HEK293 (cell line): ENCODE measurements around the gene BBC3.

ENCODE experiments used
- GLI4 ChIP-seq: fragments of 450-650 bp; formaldehyde crosslinking; IDR thresholded peaks from 2 replicates; pipeline ENCODE4 v1.5.1; 2016; ENCODE audit warnings: missing biosample characterization, missing genetic modification characterization
- GLIS1 ChIP-seq: fragments of 450-650 bp; formaldehyde crosslinking; IDR thresholded peaks from 2 replicates; pipeline ENCODE4 v1.5.1; 2016; ENCODE audit warnings: missing biosample characterization, missing genetic modification characterization
- KLF10 ChIP-seq: fragments of 450-650 bp; IDR thresholded peaks from 2 replicates; pipeline ENCODE4 v1.5.1; 2018; ENCODE audit warnings: missing biosample characterization, mild to moderate bottlenecking, missing genetic modification characterization
- MYNN ChIP-seq: fragments of 450-650 bp; formaldehyde crosslinking; IDR thresholded peaks from 2 replicates; pipeline ENCODE4 v1.5.1; 2016; ENCODE audit warnings: missing biosample characterization, missing genetic modification characterization, borderline replicate concordance
- PRDM1 ChIP-seq: fragments of 450-650 bp; formaldehyde crosslinking; IDR thresholded peaks from 2 replicates; pipeline ENCODE4; 2016; ENCODE audit warnings: missing biosample characterization, missing genetic modification characterization
- SCRT2 ChIP-seq: fragments of 450-650 bp; formaldehyde crosslinking; IDR thresholded peaks from 2 replicates; pipeline ENCODE4 v1.5.1; 2016; ENCODE audit warnings: missing biosample characterization, missing genetic modification characterization
- SP2 ChIP-seq: fragments of 450-650 bp; formaldehyde crosslinking; IDR thresholded peaks from 2 replicates; pipeline ENCODE4 v1.5.1; 2016; ENCODE audit warnings: missing biosample characterization, missing genetic modification characterization
- ZFHX2 ChIP-seq: fragments of 450-650 bp; formaldehyde crosslinking; conservative IDR thresholded peaks from 2 replicates; pipeline ENCODE4 v1.5.1; 2016; ENCODE audit warnings: missing biosample characterization, missing genetic modification characterization
- ZNF2 ChIP-seq: fragments of 450-650 bp; formaldehyde crosslinking; IDR thresholded peaks from 2 replicates; pipeline ENCODE4 v1.5.1; 2016; ENCODE audit warnings: missing biosample characterization, missing genetic modification characterization
- ZNF223 ChIP-seq: fragments of 450-650 bp; formaldehyde crosslinking; IDR thresholded peaks from 2 replicates; pipeline ENCODE4 v1.5.1; 2016; ENCODE audit warnings: missing biosample characterization, missing genetic modification characterization
- ZNF354C ChIP-seq: fragments of 450-650 bp; formaldehyde crosslinking; IDR thresholded peaks from 2 replicates; pipeline ENCODE4 v1.5.1; 2016; ENCODE audit warnings: missing biosample characterization, missing genetic modification characterization, low read depth, borderline replicate concordance
- ZNF530 ChIP-seq: fragments of 450-650 bp; formaldehyde crosslinking; IDR thresholded peaks from 2 replicates; pipeline ENCODE4 v1.5.1; 2016; ENCODE audit warnings: low read depth, missing biosample characterization, missing genetic modification characterization
- ZNF549 ChIP-seq: fragments of 450-650 bp; IDR thresholded peaks from 2 replicates; pipeline ENCODE4 v1.5.1; 2018; ENCODE audit warnings: missing biosample characterization, missing genetic modification characterization, mild to moderate bottlenecking, inconsistent platforms, moderate library complexity
- ZNF585B ChIP-seq: fragments of 450-650 bp; formaldehyde crosslinking; IDR thresholded peaks from 2 replicates; pipeline ENCODE4 v1.5.1; 2016; ENCODE audit warnings: missing biosample characterization, missing genetic modification characterization
- ZNF600 ChIP-seq: fragments of 450-650 bp; formaldehyde crosslinking; IDR thresholded peaks from 2 replicates; pipeline ENCODE4 v1.5.1; 2016; ENCODE audit warnings: missing biosample characterization, missing genetic modification characterization
- ZNF624 ChIP-seq: fragments of 450-650 bp; formaldehyde crosslinking; IDR thresholded peaks from 2 replicates; pipeline ENCODE4 v1.5.1; 2017; ENCODE audit warnings: missing biosample characterization, missing genetic modification characterization
- ZNF658 ChIP-seq: fragments of 450-650 bp; formaldehyde crosslinking; IDR thresholded peaks from 2 replicates; pipeline ENCODE4; 2016; ENCODE audit warnings: missing biosample characterization, missing genetic modification characterization
- TF ChIP-seq, protein P1 (sequence below): fragments of 450-650 bp; formaldehyde crosslinking; IDR thresholded peaks from 2 replicates; pipeline ENCODE4 v1.5.1; 2016; ENCODE audit warnings: missing biosample characterization, missing genetic modification characterization, low read depth
- TF ChIP-seq, protein P2 (sequence below): fragments of 450-650 bp; formaldehyde crosslinking; optimal IDR thresholded peaks from 2 replicates; pipeline ENCODE3; 2016; ENCODE audit warnings: missing biosample characterization, mild to moderate bottlenecking, missing genetic modification characterization
- TF ChIP-seq, protein P3 (sequence below): fragments of 450-650 bp; formaldehyde crosslinking; IDR thresholded peaks from 2 replicates; pipeline ENCODE4 v1.5.1; 2016; ENCODE audit warnings: missing biosample characterization, missing genetic modification characterization
- TF ChIP-seq, protein P4 (sequence below): fragments of 450-650 bp; formaldehyde crosslinking; IDR thresholded peaks from 2 replicates; pipeline ENCODE4 v1.5.1; 2016; ENCODE audit warnings: missing biosample characterization, missing genetic modification characterization
- TF ChIP-seq, protein P5 (sequence below): fragments of 450-650 bp; formaldehyde crosslinking; IDR thresholded peaks from 2 replicates; pipeline ENCODE4 v1.5.1; 2016; ENCODE audit warnings: missing biosample characterization, missing genetic modification characterization
- TF ChIP-seq, protein P6 (sequence below): IDR thresholded peaks from 2 replicates; pipeline ENCODE4 v1.6.1; 2011; ENCODE audit warnings: mild to moderate bottlenecking, low read depth, low read length, borderline replicate concordance
- TF ChIP-seq, protein P7 (sequence below): fragments of 450-650 bp; formaldehyde crosslinking; IDR thresholded peaks from 2 replicates; pipeline ENCODE4 v1.5.1; 2016; ENCODE audit warnings: missing biosample characterization, missing genetic modification characterization, borderline replicate concordance

Gene BBC3

DNA sequence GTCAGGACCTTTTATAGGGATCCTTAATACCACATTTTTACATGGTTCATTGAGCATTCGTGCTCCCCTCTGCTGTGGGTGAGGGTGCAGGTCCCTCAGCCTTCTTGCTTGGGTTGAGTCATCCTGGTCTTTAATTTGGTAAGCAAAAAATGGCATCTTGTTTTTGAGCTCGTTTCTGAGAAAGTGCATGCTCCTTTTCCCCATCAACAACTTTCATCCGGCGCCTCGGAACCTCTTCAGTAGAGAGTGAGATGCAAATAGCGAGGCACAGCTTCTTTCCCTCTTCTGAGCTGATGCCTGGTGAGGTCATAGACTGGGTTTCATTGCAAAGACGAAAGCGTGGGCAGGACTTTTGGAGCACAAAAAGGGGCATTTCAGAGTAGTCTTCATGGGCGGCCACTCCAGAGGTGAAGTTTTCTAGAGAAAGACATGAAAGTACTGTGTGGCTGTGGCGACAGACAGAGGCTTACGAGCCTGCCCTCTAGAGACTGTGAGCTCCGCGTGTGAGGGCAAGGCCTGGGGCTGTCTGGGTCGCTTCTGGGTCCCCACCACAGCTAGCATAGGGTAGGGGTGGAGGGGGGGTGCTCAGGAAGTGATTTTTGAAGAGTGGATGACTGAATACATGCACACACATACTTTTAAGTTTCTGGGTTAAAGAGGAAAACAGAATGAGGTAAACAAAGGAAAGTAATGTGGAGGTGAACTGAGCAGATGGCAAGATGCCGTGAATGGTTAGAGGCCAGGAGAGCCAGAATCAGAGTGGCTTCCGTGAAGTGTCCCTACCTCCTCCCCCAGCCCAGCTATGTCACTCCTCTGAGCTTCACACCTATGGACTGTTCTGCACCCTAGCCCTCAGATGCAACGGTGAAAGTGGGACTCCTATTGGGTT is 44.3 kb downstream of the BBC3 start (continued):
- TF ChIP-seq, protein P1, sequence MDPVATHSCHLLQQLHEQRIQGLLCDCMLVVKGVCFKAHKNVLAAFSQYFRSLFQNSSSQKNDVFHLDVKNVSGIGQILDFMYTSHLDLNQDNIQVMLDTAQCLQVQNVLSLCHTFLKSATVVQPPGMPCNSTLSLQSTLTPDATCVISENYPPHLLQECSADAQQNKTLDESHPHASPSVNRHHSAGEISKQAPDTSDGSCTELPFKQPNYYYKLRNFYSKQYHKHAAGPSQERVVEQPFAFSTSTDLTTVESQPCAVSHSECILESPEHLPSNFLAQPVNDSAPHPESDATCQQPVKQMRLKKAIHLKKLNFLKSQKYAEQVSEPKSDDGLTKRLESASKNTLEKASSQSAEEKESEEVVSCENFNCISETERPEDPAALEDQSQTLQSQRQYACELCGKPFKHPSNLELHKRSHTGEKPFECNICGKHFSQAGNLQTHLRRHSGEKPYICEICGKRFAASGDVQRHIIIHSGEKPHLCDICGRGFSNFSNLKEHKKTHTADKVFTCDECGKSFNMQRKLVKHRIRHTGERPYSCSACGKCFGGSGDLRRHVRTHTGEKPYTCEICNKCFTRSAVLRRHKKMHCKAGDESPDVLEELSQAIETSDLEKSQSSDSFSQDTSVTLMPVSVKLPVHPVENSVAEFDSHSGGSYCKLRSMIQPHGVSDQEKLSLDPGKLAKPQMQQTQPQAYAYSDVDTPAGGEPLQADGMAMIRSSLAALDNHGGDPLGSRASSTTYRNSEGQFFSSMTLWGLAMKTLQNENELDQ, result no peak
- TF ChIP-seq PRDM1 (tag by site-specific recombination) (peak; percentile 93), GLIS1 (tag by site-specific recombination) (no peak), ZNF600 (tag by site-specific recombination) (0 out of 2 replicates have a peak, but pooled peaks have one; percentile 42), SCRT2 (tag by site-specific recombination) (no peak), MYNN (tag by site-specific recombination) (no peak), KLF10 (tag by site-specific recombination) (no peak), SP2 (tag by site-specific recombination) (no peak), ZFHX2 (peak; percentile 21; the same call in 1 of the 2 replicates), ZNF223 (tag by site-specific recombination) (no peak), ZNF624 (tag by site-specific recombination) (no peak), ZNF549 (tag by site-specific recombination) (no peak), ZNF585B (tag by site-specific recombination) (no peak), ZNF2 (tag by site-specific recombination) (no peak), ZNF354C (tag by site-specific recombination) (no peak), ZNF530 (tag by site-specific recombination) (no peak), GLI4 (tag by site-specific recombination) (no peak), ZNF658 (tag by site-specific recombination) (no peak)
- TF ChIP-seq, protein P2, sequence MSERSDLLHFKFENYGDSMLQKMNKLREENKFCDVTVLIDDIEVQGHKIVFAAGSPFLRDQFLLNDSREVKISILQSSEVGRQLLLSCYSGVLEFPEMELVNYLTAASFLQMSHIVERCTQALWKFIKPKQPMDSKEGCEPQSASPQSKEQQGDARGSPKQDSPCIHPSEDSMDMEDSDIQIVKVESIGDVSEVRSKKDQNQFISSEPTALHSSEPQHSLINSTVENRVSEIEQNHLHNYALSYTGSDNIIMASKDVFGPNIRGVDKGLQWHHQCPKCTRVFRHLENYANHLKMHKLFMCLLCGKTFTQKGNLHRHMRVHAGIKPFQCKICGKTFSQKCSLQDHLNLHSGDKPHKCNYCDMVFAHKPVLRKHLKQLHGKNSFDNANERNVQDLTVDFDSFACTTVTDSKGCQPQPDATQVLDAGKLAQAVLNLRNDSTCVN (tag by site-specific recombination), result no peak
- TF ChIP-seq, protein P3, sequence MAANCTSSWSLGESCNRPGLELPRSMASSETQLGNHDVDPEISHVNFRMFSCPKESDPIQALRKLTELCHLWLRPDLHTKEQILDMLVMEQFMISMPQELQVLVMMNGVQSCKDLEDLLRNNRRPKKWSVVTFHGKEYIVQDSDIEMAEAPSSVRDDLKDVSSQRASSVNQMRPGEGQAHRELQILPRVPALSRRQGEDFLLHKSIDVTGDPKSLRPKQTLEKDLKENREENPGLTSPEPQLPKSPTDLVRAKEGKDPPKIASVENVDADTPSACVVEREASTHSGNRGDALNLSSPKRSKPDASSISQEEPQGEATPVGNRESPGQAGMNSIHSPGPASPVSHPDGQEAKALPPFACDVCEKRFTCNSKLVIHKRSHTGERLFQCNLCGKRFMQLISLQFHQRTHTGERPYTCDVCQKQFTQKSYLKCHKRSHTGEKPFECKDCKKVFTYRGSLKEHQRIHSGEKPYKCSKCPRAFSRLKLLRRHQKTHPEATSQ (tag by site-specific recombination), result no peak
- TF ChIP-seq, protein P4, sequence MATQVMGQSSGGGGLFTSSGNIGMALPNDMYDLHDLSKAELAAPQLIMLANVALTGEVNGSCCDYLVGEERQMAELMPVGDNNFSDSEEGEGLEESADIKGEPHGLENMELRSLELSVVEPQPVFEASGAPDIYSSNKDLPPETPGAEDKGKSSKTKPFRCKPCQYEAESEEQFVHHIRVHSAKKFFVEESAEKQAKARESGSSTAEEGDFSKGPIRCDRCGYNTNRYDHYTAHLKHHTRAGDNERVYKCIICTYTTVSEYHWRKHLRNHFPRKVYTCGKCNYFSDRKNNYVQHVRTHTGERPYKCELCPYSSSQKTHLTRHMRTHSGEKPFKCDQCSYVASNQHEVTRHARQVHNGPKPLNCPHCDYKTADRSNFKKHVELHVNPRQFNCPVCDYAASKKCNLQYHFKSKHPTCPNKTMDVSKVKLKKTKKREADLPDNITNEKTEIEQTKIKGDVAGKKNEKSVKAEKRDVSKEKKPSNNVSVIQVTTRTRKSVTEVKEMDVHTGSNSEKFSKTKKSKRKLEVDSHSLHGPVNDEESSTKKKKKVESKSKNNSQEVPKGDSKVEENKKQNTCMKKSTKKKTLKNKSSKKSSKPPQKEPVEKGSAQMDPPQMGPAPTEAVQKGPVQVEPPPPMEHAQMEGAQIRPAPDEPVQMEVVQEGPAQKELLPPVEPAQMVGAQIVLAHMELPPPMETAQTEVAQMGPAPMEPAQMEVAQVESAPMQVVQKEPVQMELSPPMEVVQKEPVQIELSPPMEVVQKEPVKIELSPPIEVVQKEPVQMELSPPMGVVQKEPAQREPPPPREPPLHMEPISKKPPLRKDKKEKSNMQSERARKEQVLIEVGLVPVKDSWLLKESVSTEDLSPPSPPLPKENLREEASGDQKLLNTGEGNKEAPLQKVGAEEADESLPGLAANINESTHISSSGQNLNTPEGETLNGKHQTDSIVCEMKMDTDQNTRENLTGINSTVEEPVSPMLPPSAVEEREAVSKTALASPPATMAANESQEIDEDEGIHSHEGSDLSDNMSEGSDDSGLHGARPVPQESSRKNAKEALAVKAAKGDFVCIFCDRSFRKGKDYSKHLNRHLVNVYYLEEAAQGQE (tag by site-specific recombination), result no peak
- TF ChIP-seq, protein P5, sequence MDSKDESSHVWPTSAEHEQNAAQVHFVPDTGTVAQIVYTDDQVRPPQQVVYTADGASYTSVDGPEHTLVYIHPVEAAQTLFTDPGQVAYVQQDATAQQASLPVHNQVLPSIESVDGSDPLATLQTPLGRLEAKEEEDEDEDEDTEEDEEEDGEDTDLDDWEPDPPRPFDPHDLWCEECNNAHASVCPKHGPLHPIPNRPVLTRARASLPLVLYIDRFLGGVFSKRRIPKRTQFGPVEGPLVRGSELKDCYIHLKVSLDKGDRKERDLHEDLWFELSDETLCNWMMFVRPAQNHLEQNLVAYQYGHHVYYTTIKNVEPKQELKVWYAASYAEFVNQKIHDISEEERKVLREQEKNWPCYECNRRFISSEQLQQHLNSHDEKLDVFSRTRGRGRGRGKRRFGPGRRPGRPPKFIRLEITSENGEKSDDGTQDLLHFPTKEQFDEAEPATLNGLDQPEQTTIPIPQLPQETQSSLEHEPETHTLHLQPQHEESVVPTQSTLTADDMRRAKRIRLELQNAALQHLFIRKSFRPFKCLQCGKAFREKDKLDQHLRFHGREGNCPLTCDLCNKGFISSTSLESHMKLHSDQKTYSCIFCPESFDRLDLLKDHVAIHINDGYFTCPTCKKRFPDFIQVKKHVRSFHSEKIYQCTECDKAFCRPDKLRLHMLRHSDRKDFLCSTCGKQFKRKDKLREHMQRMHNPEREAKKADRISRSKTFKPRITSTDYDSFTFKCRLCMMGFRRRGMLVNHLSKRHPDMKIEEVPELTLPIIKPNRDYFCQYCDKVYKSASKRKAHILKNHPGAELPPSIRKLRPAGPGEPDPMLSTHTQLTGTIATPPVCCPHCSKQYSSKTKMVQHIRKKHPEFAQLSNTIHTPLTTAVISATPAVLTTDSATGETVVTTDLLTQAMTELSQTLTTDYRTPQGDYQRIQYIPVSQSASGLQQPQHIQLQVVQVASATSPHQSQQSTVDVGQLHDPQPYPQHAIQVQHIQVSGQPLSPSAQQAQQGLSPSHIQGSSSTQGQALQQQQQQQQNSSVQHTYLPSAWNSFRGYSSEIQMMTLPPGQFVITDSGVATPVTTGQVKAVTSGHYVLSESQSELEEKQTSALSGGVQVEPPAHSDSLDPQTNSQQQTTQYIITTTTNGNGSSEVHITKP, result peak; percentile 53
- TF ChIP-seq, protein P6, sequence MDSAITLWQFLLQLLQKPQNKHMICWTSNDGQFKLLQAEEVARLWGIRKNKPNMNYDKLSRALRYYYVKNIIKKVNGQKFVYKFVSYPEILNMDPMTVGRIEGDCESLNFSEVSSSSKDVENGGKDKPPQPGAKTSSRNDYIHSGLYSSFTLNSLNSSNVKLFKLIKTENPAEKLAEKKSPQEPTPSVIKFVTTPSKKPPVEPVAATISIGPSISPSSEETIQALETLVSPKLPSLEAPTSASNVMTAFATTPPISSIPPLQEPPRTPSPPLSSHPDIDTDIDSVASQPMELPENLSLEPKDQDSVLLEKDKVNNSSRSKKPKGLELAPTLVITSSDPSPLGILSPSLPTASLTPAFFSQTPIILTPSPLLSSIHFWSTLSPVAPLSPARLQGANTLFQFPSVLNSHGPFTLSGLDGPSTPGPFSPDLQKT, result no peak
- TF ChIP-seq, protein P7, sequence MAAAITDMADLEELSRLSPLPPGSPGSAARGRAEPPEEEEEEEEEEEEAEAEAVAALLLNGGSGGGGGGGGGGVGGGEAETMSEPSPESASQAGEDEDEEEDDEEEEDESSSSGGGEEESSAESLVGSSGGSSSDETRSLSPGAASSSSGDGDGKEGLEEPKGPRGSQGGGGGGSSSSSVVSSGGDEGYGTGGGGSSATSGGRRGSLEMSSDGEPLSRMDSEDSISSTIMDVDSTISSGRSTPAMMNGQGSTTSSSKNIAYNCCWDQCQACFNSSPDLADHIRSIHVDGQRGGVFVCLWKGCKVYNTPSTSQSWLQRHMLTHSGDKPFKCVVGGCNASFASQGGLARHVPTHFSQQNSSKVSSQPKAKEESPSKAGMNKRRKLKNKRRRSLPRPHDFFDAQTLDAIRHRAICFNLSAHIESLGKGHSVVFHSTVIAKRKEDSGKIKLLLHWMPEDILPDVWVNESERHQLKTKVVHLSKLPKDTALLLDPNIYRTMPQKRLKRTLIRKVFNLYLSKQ (tag by site-specific recombination), result no peak
